GM12892 (cell line): ENCODE data around the gene PRLR.

Experiments
- POLR2A ChIP-seq: IDR thresholded peaks from 2 replicates; pipeline ENCODE4 v1.6.1; 2011; ENCODE audit warnings: low read depth, low read length, control low read depth
- POLR2AphosphoS5 ChIP-seq: IDR thresholded peaks from 2 replicates; pipeline ENCODE4 v1.6.1; 2011; ENCODE audit warnings: low read depth, low read length, control low read depth
- TAF1 ChIP-seq: IDR thresholded peaks from 2 replicates; pipeline ENCODE4 v1.6.1; 2011; ENCODE audit warnings: low read depth, mild to moderate bottlenecking, control low read depth, low read length, borderline replicate concordance

DNA sequence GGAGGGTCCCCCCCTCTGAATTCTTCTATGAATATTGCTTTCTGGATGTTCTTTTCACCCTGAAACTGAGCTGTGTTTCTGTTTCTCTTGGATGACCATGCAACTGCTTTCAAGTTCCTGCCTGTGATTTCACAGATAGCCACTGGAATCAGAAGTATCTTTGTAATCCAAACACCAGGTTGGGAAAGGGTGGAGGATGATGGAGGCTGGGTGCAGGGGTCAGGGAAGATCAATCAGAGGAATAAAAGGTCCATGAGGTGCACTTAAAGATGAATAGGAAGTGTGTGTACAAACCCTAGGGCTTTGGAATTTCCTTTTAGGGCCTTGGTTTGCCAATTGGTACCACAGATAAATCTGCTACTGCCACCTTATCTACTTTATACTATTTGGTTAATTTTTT lies 114.4 kb downstream of the PRLR start:
- TF ChIP-seq POLR2AphosphoS5 (no peak), POLR2A (no peak), TAF1 (no peak)
